SK-N-SH (cell line): ENCODE data around the gene DNAJB8. TPM values are rescaled to one million over a fixed set of nuclear protein-coding genes. Genes with fewer than 3 reads are reported as not detected.

ENCODE experiments used
- CTCF ChIA-PET: fragments of 300-600, 350-600 bp; formaldehyde crosslinking; extraction: SDS; loops from one replicate; lab custom pipeline; 2021; lab: Yijun Ruan, JAX
- POLR2A ChIA-PET: fragments of 350-600 bp; sonication (Branson Sonifier 250); formaldehyde crosslinking; extraction: SDS; loops from one replicate; lab custom pipeline; 2020; ENCODE audit warnings: antibody characterized with exemption, inconsistent platforms; lab: Yijun Ruan, JAX
- DNase-seq: peaks from one replicate; pipeline ENCODE4 v3.0.0; 2012
- H2AFZ ChIP-seq: fragments of 200-600 bp; sonication (generic); 2 replicates; pipeline ENCODE4 v1.8.1; 2016; ENCODE audit warnings: antibody characterized with exemption, mild to moderate bottlenecking, low read depth
- H3F3A ChIP-seq: fragments of 200-600 bp; sonication (generic); replicated peaks from 2 replicates; pipeline ENCODE3; 2016; ENCODE audit warnings: antibody characterized with exemption, mild to moderate bottlenecking; ENCODE audit not compliant: insufficient read depth
- H3K27ac ChIP-seq, 2 experiments: fragments of 200-500 bp in 1 of 2; fragments of 200-600 bp in 1 of 2; sonication (Bioruptor generic) in 1 of 2; sonication (generic), shearing (Covaris generic) in 1 of 2; 2 replicates each; pipeline versions ENCODE4 v1.5.1 to v1.6.1; 2014 to 2016; ENCODE audit warnings: low read depth in 2 of 2, inconsistent platforms in 1 of 2, low read length in 1 of 2, mild to moderate bottlenecking in 1 of 2, mixed read lengths in 1 of 2
- H3K27me3 ChIP-seq: fragments of 200-600 bp; sonication (generic), shearing (Covaris generic); 2 replicates; pipeline ENCODE4 v1.6.1; 2016; ENCODE audit warnings: mixed run types; ENCODE audit not compliant: insufficient read depth
- H3K36me3 ChIP-seq, 2 experiments: fragments of 200-500 bp in 1 of 2; fragments of 200-600 bp in 1 of 2; sonication (Bioruptor generic) in 1 of 2; sonication (generic) in 1 of 2; replicated peaks in 1 of 2; 2 replicates each; pipeline versions ENCODE3 to v1.5.1; 2014 to 2016; ENCODE audit warnings: low read length in 1 of 2, mild to moderate bottlenecking in 1 of 2; ENCODE audit not compliant: insufficient read depth in 2 of 2, control insufficient read depth in 1 of 2
- H3K4me1 ChIP-seq, 2 experiments: fragments of 200-500 bp in 1 of 2; fragments of 200-600 bp in 1 of 2; sonication (Bioruptor generic) in 1 of 2; sonication (generic), shearing (Covaris generic) in 1 of 2; 2 replicates each; pipeline versions ENCODE4 v1.5.1 to v1.6.1; 2014 to 2016; ENCODE audit warnings: low read depth in 1 of 2, low read length in 1 of 2, mixed run types in 1 of 2; ENCODE audit not compliant: insufficient read depth in 2 of 2, control insufficient read depth in 1 of 2
- H3K4me2 ChIP-seq: fragments of 200-600 bp; sonication (generic), shearing (Covaris generic); 2 replicates; pipeline ENCODE4 v1.6.1; 2017; ENCODE audit warnings: mixed run types
- H3K4me3 ChIP-seq, 2 experiments: fragments of 200-500 bp in 1 of 2; fragments of 200-600 bp in 1 of 2; sonication (Bioruptor generic) in 1 of 2; sonication (generic), shearing (Covaris generic) in 1 of 2; 2 replicates each; pipeline versions ENCODE4 v1.5.1 to v1.8.1; 2014 to 2016; ENCODE audit warnings: low read depth in 2 of 2, inconsistent platforms in 1 of 2, low read length in 1 of 2, mild to moderate bottlenecking in 1 of 2, mixed read lengths in 1 of 2, moderate library complexity in 1 of 2
- H3K79me2 ChIP-seq: fragments of 200-600 bp; sonication (generic); 2 replicates; pipeline ENCODE4 v1.8.1; 2017; ENCODE audit warnings: mild to moderate bottlenecking; ENCODE audit not compliant: insufficient read depth
- H3K9ac ChIP-seq: fragments of 200-600 bp; sonication (generic); 2 replicates; pipeline ENCODE4 v1.6.1; 2017; ENCODE audit warnings: mixed run types
- H3K9me2 ChIP-seq: fragments of 200-600 bp; sonication (generic); 2 replicates; pipeline ENCODE4 v1.6.1; 2017; ENCODE audit warnings: mixed run types
- H3K9me3 ChIP-seq: fragments of 200-600 bp; sonication (generic); 2 replicates; pipeline ENCODE4 v1.6.1; 2017; ENCODE audit warnings: mixed run types, mild to moderate bottlenecking, moderate library complexity
- H4K20me1 ChIP-seq: fragments of 200-600 bp; sonication (generic); 2 replicates; pipeline ENCODE4 v1.6.1; 2017; ENCODE audit warnings: mild to moderate bottlenecking, mixed run types; ENCODE audit not compliant: insufficient read depth
- CHD2 ChIP-seq: fragments of 150-350 bp; IDR thresholded peaks from 2 replicates; pipeline ENCODE4 v1.6.1; 2018; ENCODE audit warnings: low read length; ENCODE audit not compliant: partially characterized antibody
- FOSL2 ChIP-seq: IDR thresholded peaks from 2 replicates; pipeline ENCODE4 v1.4.0; 2012; ENCODE audit warnings: low read depth, mild to moderate bottlenecking, moderate library complexity, borderline replicate concordance
- FOXJ3 ChIP-seq: sonication (generic); formaldehyde crosslinking; IDR thresholded peaks from 2 replicates; pipeline ENCODE4 v1.5.1; 2020; ENCODE audit warnings: mild to moderate bottlenecking, missing genetic modification reagents
- POLR2AphosphoS5 ChIP-seq: IDR thresholded peaks from 2 replicates; pipeline ENCODE4 v1.6.1; 2012; ENCODE audit warnings: low read depth, low read length
- RAD21 ChIP-seq: IDR thresholded peaks from 2 replicates; pipeline ENCODE4 v1.6.1; 2012; ENCODE audit warnings: mild to moderate bottlenecking, low read length
- RCOR1 ChIP-seq: fragments of 150-350 bp; IDR thresholded peaks from 2 replicates; pipeline ENCODE4 v1.6.1; 2017; ENCODE audit warnings: antibody characterized with exemption, low read length
- RXRA ChIP-seq: IDR thresholded peaks from 2 replicates; pipeline ENCODE4 v1.4.0; 2012; ENCODE audit warnings: low read depth, mild to moderate bottlenecking, borderline replicate concordance
- SMC3 ChIP-seq: IDR thresholded peaks from 2 replicates; pipeline ENCODE4 v1.6.1; 2012; ENCODE audit warnings: low read depth, low read length, improper control_type of control experiment
- TAF1 ChIP-seq: IDR thresholded peaks from 2 replicates; pipeline ENCODE4 v1.6.1; 2012; ENCODE audit warnings: low read depth, mild to moderate bottlenecking, low read length, moderate library complexity, borderline replicate concordance
- YY1 ChIP-seq: IDR thresholded peaks from 2 replicates; pipeline ENCODE4 v1.4.0; 2012; ENCODE audit warnings: low read depth, mild to moderate bottlenecking
- WGBS: methylation state at CpG from one replicate; pipeline ENCODE4 v1.1.6; 2017; ENCODE audit warnings: low lambda C conversion rate; 5-methylcytosine and 5-hydroxymethylcytosine counted together
- polyA plus RNA-seq, 3 experiments: library from polyadenylated mRNA; depleted of rRNA; stranded (reverse); fragments of >200 nt; gene quantifications; 2 replicates each; pipeline ENCODE4 v1.2.3, GENCODE V29; 2012
- TF ChIP-seq, protein P1 (sequence below): fragments of 150-350 bp; IDR thresholded peaks from 2 replicates; pipeline ENCODE4 v1.6.1; 2016; ENCODE audit warnings: mild to moderate bottlenecking, low read depth, low read length
- TF ChIP-seq, protein P2 (sequence below): fragments of 150-350 bp; IDR thresholded peaks from 2 replicates; pipeline ENCODE4 v1.6.1; 2017; ENCODE audit warnings: antibody characterized with exemption, low read length, low read depth, borderline replicate concordance

Gene DNAJB8
- polyA plus RNA-seq, 1 of the 3 experiments (the other 2 are of a cell fraction), result not detected

DNA sequence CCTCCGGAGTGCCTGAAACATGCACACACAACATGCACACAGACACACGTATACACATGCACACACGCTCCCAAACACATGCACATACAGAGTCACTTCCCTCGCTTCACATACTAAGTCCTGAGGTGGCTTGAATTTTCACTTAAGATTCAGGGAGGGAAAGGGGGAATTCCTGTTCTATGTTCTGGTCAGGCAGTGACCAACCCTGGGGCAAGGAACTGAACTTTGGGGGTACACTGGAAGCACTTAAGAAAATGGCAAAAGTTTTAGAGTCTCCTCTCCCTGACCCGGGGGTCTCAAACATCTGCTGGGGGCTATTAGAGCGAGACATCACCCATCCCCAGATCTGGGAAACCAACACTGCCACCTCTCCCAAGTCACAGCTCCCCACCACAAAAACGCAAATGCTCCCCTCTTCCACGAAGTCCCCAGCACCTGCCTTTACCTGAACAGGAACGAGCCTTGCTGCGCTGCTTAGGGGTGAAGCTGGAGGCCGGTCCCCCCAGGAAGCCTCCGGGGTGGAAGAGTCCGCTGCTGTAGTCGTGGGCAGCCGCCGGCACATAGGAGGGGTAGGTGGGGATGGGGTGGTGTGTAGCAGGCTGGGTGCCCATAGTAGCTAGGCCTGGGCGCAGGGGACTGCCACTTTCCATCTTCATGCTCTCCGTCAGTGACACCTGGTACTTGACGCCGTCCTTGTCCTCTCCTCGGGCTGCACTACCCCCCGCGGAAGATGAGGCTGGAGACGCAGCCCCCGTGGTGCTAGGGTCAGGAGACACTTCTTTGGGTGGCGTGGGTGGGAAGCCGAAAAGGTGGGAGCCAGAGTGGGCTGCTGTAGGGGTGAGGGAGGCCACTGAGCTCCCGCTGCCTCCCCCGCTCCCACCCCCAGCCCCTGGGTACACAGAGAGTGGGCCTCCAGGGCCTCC is 18.9 kb upstream of the DNAJB8 start:
- H3K27ac ChIP-seq, result peak overlapping the region; percentile 36 to 97; a peak in 3 of 4 replicates
- POLR2A ChIA-PET, result interaction anchor here (0.6 to 7.8 kb wide), 18 partner anchors 8 to 308 kb away, joined by 3 to 100 read pairs (median 4); partner anchors contain the start of gene GATA2
- peak overlapping the region; percentile 21; the same call in 1 of the 2 replicates for H3K9ac ChIP-seq
- peak; percentile 48 for DNase-seq
- 68% methylated on average over 13 of the region's 29 CpGs for WGBS
- TF ChIP-seq RCOR1 (no peak), SMC3 (no peak), POLR2AphosphoS5 (no peak), FOXJ3 (CRISPR knock-in tag) (no peak), TAF1 (no peak), YY1 (no peak)
- TF ChIP-seq, protein P1, sequence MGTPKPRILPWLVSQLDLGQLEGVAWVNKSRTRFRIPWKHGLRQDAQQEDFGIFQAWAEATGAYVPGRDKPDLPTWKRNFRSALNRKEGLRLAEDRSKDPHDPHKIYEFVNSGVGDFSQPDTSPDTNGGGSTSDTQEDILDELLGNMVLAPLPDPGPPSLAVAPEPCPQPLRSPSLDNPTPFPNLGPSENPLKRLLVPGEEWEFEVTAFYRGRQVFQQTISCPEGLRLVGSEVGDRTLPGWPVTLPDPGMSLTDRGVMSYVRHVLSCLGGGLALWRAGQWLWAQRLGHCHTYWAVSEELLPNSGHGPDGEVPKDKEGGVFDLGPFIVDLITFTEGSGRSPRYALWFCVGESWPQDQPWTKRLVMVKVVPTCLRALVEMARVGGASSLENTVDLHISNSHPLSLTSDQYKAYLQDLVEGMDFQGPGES, result no peak
- TF ChIP-seq, protein P2, sequence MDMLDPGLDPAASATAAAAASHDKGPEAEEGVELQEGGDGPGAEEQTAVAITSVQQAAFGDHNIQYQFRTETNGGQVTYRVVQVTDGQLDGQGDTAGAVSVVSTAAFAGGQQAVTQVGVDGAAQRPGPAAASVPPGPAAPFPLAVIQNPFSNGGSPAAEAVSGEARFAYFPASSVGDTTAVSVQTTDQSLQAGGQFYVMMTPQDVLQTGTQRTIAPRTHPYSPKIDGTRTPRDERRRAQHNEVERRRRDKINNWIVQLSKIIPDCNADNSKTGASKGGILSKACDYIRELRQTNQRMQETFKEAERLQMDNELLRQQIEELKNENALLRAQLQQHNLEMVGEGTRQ, result no peak
- H3K79me2 ChIP-seq, result peaks cover 34% of the 10 kb centered on the region
- peaks cover 8 to 31% of the 10 kb centered on the region in 2 experiments for H3K4me1 ChIP-seq
- peak overlapping the region; percentile 75 to 77 for H3K4me3 ChIP-seq
- 0 out of 2 replicates have a peak, but pooled peaks cover 2% of the 10 kb centered on the region for H4K20me1 ChIP-seq
- H3K9me3 ChIP-seq, result no peaks in the 10 kb centered on the region
- H2AFZ ChIP-seq, result no peak overlapping the region
- peaks cover 7% of the 10 kb centered on the region for H3F3A ChIP-seq
- H3K4me2 ChIP-seq, result peak overlapping the region; percentile 99
- H3K9me2 ChIP-seq, result no peaks in the 10 kb centered on the region
- H3K27me3 ChIP-seq, result peaks cover 5% of the 10 kb centered on the region; the same call in 1 of the 2 replicates
- H3K36me3 ChIP-seq, result peaks cover 0 to 11% of the 10 kb centered on the region in 2 experiments
- CTCF ChIA-PET, result interaction anchor here (0.8 to 13.1 kb wide), 10 partner anchors 8 to 178 kb away, joined by 3 to 177 read pairs (median 8); no protein-coding TSS in a partner anchor

DNA sequence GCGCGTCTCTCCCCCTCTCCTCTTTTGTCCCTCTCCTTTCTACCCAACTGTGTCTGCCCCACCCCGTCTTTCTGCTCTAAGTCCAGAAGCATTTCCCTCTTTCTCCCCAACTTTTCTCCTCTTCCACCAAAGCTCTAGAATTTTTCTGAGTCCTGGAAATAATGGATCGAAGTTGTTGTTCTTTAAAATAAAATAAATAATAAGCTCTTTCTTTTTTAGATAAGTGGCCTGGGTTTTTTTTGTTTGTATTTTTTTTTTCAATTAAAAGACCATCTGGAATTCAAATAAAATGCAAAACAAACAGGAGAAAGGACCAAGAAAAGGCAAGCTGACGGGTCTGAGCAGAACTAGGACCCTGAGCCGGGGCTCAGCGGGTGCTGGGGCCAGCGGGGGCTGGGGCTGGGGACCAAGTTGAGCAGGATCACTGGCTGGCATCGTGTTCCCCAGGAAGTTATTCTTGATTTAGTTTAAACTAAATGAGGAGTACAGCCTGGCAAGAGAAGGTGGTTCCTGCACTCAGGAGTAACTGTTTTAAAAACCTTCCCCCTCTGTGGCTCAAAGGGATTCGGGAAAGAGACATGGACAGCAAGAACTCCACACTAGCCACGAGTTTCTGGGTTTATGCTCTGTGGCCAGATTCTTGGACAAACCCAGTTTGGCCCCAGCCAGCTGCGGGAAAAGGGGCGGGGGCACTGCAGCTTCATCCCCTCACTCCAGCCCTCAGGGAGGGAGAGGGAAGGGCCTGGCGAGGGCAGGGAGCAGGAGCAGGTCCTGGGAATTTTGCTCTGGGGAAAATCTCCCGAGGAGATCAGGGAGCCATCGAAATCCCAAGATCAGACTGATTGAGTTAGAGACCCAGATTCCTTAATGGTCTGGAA is 18.0 kb upstream of the DNAJB8 start:
- DNase-seq, result peak; percentile 59
- CTCF ChIA-PET, result interaction anchor here (1.1 to 13.1 kb wide), 12 partner anchors 11 to 313 kb away, joined by 3 to 177 read pairs (median 10); no protein-coding TSS in a partner anchor
- TF ChIP-seq, protein P2, result no peak
- TF ChIP-seq TAF1 (no peak), RAD21 (no peak; the same call in none of the 2 replicates), FOXJ3 (CRISPR knock-in tag) (0 out of 2 replicates have a peak, but pooled peaks have one; percentile 27), FOSL2 (no peak), RXRA (no peak), CHD2 (peak; percentile 16)
- peak overlapping the region; percentile 36 to 97 for H3K27ac ChIP-seq
- H3K9me3 ChIP-seq, result no peaks in the 10 kb centered on the region
- peaks cover 8 to 39% of the 10 kb centered on the region in 2 experiments for H3K4me1 ChIP-seq
- peak overlapping the region; percentile 99 for H3K4me2 ChIP-seq
- 64% methylated on average over 15 of the region's 16 CpGs for WGBS
- H3K36me3 ChIP-seq, result peaks cover 0 to 18% of the 10 kb centered on the region in 2 experiments
- H4K20me1 ChIP-seq, result no peaks in the 10 kb centered on the region
- H3K9ac ChIP-seq, result peak overlapping the region; percentile 21; the same call in 1 of the 2 replicates
- H3K79me2 ChIP-seq, result peaks cover 34% of the 10 kb centered on the region
- no peak overlapping the region for H2AFZ ChIP-seq
- POLR2A ChIA-PET, result interaction anchor here (0.6 to 7.8 kb wide), 19 partner anchors 8 to 788 kb away, joined by 3 to 100 read pairs (median 4); partner anchors contain the start of gene GATA2
- H3K27me3 ChIP-seq, result no peaks in the 10 kb centered on the region
- H3K9me2 ChIP-seq, result no peaks in the 10 kb centered on the region
- H3F3A ChIP-seq, result peaks cover 7% of the 10 kb centered on the region
- peak overlapping the region; percentile 75 to 77 for H3K4me3 ChIP-seq
